ENCODE data around the gene RFLNA.

- TF ChIP-seq EZH2 (IDR thresholded peaks at IDR 0.05; ENCODE audit: insufficient read depth, poor library complexity, severe bottlenecking), result no peak
- TF ChIP-seq EZH2phosphoT487 (IDR thresholded peaks at IDR 0.05; ENCODE audit: insufficient read depth, low read depth), result no peak
These were observed 27.5 kb downstream of the RFLNA start for GRCh38 chr12:124322271-124322998.
